Measurements from ENCODE around the gene TNIP2.

TNIP2 gene

GRCh38 chr4:2714918-2715317, 41.2 kb downstream of the TNIP2 start:
- ATAC-seq = no peak

DNA sequence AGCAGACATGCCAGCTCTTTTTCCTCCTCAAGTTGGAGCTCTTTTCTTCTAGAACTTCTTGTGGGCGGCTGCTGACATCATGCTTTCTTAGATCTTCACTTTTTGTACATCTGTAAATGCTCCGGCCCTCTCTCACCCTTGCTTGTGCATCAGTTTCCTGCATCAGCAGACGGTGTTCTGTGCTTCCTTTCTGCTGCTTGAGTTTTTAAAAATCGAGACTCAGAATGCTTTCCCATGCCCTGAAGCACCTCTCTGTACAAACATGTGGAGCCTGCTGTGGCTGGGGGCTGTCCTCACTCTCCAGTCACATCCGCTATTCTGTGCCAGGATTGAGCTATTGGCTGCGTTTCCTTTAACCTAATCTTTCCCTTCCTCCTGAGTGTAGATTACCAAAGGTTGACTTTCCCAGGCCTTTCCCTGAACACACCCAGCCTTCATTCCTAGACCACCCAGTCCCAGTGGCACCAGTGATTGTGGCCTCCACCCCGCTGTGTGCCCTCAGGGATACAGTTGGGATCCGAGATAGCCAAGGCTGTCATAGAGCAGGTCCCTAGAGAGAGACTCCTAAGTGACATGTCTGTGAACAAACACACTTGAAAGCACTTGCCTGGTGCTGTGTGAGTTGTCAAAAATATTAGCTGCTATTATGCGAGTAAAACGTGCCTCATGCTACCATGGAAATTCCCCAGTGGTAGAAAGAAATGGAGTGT, 41.9 kb downstream of the TNIP2 start:
- peak; percentile 69 for ATAC-seq

DNA sequence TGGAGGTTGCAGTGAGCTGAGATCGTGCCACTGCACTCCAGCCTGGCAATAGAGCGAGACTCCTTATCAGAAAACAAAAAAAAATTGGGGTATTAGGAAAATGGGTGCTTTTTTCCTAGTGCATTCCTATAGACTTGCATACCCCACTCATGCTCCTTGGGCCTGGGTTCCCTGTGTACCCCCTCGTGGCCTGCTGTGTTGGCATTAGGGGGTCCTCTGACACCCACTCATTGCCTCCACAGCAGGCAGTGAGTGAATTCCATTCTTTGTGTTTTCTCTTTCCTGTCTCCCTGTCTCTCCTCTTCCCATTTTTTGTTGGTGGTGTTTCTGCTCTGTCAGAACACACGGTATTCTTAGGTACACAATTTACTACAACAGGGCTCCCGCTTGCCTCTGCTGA, 42.8 kb downstream of the TNIP2 start:
- ATAC-seq = no peak

DNA sequence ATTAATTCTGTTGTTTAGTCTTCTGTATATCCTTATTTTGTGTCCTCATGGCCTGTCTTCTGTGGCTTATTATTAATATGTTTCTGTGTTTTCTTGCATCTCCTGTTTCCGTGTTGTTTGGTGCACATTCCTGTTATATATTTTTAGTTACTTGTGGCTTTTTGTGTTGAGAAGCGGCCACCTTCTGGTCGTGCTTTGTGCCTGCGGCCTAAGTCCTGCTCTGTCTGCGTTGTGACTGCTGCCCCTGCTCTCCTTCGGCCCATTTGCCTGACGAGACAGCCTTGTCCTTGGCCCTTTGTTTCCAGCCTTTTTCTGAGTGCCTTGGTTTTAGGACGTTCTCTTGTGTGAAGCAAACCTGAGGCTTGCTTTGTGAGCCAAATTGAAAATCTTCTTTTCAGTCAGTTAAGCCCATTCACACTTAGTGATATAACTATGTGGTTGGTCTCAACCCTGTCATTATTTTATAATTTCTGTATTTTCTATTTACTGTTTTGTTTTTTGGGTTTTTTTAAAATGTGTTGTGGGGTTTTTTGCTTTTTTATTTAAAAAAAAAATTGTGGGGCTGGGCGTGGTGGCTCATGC, 43.8 kb downstream of the TNIP2 start:
- ATAC-seq = peak in 1 of 2 donors; percentile 44

- no peak for ATAC-seq
Measured at GRCh38 chr4:2702770-2703169, 53.4 kb downstream of the TNIP2 start.

GRCh38 chr4:2702361-2702760, 53.8 kb downstream of the TNIP2 start:
- ATAC-seq = no peak

GRCh38 chr4:2700031-2700430, 56.1 kb downstream of the TNIP2 start:
- ATAC-seq = no peak

DNA sequence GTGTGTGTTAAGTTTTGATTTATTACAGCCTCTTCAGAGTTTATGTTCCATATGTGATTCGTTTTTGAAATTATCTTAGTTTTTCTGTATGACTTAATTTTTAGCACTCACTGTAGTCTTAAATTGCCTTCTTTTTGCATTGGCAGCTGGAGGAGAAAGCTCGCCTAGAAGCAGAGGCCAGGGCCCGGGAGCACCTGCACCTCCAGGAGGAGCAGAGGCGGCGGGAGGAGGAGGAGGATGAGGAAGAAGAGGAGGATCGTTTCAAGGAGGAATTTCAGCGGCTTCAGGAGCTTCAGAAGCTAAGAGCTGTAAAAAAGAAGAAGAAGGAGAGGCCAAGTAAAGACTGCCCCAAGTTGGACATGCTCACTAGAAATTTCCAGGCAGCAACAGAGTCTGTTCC, 56.6 kb downstream of the TNIP2 start:
- no peak for ATAC-seq

DNA sequence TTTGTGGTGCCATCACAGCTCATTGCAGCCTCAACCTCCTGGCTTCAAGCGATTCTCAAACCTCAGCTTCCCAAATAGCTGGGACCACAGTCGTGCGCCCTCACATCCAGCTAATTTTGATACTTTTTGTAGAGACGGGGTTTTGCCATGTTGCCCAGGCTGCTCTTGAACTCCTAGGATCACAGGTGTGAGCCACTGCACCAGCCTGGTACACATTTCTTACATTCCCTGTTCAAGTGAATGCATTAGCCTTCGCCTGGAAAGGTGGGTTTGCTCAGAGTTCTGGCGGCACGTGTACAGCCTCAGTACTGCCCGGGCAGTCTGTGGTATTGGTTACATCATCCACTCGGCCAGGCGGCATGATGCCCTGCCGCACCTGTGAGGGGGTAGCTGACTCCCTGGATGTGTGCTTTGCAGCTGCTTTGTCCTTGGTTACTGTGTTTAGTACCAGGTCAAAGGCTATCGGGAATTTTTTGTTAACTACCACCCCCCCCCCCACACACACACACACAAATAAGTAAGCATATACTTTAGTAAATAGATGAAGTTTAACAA, 57.1 kb downstream of the TNIP2 start:
- no peak for ATAC-seq

DNA sequence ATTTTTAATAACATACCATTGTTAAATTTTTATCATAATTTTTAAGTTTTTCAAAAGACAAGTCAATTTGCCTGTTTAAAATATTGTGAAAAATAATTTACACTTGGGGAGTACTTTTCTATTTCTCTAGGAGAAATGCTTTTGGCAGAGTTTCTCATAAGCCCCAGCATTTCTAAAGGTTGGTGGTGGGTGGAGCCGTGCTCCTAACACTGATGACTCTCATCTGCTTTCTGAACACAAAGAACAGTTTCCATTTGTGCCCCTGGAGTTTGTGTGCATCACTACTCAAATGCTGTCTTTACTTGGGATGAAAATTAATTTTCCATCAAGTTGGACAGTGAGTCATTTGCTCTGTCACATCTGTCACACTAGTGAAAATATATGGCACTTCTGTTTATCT, 57.6 kb downstream of the TNIP2 start:
- ATAC-seq = no peak

DNA sequence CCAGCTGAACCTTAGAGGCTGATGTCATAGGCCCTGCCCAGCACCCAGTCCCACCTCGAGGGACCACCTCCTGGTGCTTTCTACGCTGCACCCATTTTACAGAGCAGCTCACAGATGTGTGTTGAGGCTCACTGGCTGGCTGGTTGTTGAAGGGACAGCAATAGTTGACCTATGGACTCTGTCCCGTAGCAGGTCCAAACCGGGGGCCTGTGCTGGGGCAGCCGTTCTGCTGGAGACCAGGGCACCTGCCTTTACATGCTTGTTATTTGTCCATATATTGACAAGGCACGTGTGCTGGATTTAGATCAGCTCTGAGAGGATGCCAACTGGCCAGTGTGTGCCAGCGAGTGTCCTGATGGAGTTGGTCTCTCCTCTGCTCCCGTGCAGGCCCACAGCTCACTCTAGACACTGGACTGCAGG, 58.1 kb downstream of the TNIP2 start:
- ATAC-seq = no peak

GRCh38 chr4:2696423-2696822, 59.7 kb downstream of the TNIP2 start:
- no peak for ATAC-seq

DNA sequence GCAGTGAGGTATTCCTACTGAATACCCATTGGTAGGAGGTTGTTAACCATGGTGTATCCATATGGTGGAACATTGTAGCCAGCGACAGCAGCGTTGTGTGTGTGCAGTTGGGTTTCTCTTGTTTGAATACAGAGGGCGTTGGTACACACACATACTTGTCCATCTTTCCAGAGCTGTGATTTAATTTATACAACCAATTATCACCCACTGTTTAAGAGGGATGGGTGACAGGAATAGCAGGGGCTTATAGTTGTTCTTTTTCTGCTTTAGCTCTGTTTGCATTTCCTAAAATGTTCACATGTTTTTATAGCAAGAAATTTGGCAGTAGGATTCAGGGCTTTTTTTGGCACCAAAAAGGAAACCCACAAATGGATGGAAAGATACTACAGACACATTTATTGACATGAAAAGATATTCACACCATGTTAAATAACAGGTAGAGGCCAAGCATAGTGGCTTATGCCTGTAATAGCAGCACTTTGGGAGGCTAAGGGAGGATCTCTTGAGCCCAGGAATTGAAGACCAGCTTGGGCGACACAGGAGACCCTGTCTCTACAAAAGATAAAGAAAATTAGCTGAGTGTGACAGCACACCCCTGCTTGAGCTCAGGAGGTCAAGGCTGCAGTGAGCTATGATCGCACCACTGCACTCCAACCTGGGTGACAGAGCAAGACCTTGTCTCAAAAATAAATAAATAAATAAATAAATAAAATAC, 60.6 kb downstream of the TNIP2 start:
- ATAC-seq = no peak

- no peak for ATAC-seq
Measured at GRCh38 chr4:2694691-2695090, 61.4 kb downstream of the TNIP2 start.

DNA sequence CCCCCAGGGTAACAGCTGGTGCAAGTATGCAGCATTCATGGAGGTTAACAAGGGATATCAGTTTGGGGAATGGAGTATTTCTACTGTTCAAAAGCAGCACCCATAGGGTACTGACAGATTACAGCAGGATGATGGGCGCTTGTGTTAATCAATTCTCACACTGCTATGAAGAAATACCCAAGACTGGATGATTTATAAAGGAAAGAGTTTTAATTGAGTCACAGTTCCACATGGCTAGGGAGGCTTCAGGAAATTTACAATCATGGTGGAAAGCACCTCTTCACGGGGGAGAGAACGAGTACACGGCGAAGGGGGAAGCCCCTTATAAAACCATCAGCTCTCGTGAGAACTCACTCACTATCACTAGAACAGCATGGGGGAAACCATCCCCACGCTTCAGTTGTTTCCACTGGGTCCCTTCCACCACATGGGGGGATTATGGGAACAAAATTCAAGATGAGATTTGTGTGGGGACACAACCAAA, 64.1 kb downstream of the TNIP2 start:
- ATAC-seq = peak; percentile 80 to 85

Measured in activated CD4-positive, CD25-positive, alpha-beta regulatory T cell treated with anti-CD3 and anti-CD28 coated beads, Interleukin-2, amount 50 U/mL, for 24 hours (primary cell).